HG03439 (cell line): ENCODE results near the gene PTPRCAP.
A peak's percentile ranks its signal among the peaks of the same experiment; 100 is the strongest.
"Not testable (repeated sequence)": the region's sequence is repeated elsewhere in the genome, so short reads cannot be mapped to it uniquely, and the experiment has no call there.

ENCODE experiments used
- ATAC-seq: cut with Tn5 transposase; IDR thresholded peaks from one replicate; pipeline ENCODE4 v1.9.1; 2021; ENCODE audit warnings: mild to moderate bottlenecking, moderate library complexity; ENCODE audit not compliant: unreplicated experiment

The PTPRCAP gene

DNA sequence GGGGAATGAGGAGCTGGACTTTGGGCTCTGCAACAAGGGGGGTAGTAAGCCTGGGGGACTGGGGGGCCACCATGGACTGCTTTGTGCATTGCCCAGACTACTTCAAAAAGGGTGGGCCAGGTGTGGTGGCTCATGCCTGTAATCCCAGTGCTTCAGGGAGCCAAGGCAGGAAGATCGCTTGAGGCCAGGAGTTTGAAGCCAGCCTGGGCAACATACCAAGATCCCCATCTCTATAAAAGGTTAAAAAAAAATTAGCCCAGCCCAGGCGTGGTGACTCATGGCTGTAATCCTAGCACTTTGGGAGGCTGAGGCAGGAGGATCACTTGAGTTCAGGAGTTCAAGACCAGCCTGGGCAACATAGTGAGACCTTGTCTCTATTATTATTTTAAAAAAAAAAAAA is 28.0 kb upstream of the PTPRCAP start:
- ATAC-seq, result not testable (repeated sequence)

GRCh38 chr11:67465189-67465510 is 27.7 kb upstream of the PTPRCAP start:
- no peak for ATAC-seq

DNA sequence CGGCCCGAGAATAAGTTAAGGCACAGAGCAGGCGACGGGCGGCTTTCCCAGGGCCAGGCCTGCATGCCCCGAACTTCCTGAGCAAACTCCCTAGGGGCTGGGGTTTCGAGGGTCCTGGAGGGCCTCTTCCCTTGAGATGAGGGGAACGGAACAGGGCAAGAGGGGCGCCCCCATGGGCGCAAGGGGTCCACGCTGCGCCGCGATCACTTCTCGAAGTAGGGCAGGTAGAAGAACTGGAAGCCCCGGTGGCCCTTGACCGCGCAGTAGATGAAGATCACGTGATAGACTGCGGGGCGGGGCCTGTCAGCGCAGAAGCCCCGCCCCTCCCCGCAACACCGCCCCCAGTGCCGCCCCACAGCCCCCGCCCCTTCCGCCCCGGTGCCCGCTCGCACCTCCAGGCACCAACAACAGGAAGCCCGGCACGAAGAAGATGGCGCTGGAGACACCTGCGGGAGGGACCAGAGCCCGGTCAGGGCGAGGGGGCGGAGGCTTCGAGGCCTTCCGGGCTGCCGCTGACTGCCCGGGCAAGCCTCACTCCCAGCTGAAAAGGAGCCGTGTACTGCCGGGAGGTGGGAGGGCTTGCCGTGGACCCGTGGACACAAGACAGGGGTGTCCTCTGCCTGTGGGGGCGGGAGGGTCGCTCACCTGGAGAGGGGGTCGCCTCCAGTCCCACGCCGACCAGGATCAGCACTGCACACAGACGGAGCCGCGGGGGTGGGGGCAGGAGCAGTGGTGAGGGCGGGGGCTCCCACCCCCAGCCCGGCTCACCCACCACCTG is 27.1 kb upstream of the PTPRCAP start:
- peak; percentile 54 for ATAC-seq

DNA sequence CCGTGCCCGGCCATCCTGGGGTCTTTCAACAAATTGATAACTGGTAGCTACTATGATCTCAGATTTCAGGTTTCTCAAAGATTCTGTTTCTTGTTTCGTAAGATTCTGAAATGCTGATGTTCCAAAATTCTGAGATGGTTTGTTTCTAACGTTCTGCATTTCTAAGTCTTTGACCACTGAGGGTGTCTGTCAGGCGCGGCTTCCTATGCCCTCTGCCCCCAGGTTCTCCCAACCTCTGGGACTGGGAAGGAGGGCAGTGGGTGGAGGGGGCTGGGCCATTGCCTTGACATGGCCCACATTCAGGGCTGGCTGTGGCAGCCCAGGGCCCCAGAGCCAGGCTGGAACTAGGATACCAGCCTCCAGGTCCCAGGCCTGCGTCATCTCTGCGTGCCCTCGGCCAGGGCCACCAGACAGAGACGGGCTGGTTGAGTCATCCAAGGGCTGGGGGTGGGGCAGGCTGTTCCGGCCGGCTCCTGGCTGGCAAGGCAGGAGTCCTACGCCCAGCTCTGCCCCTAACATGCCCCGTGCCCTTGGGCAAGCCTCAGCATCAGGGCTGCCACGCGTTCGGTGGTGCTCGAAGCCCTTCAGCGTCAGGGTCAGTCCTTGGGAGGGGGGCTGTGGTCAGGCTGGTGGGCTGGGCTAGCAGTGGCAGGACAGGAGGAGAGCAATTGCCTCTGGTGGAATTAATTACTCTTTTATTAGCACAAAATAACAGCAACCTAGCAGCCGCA is 26.4 kb upstream of the PTPRCAP start:
- no peak for ATAC-seq

- no peak for ATAC-seq
Observed at GRCh38 chr11:67463186-67463585, 25.7 kb upstream of the PTPRCAP start.

GRCh38 chr11:67458266-67458665 is 20.8 kb upstream of the PTPRCAP start:
- ATAC-seq, result no peak

GRCh38 chr11:67457453-67457852 is 20.0 kb upstream of the PTPRCAP start:
- ATAC-seq, result no peak

DNA sequence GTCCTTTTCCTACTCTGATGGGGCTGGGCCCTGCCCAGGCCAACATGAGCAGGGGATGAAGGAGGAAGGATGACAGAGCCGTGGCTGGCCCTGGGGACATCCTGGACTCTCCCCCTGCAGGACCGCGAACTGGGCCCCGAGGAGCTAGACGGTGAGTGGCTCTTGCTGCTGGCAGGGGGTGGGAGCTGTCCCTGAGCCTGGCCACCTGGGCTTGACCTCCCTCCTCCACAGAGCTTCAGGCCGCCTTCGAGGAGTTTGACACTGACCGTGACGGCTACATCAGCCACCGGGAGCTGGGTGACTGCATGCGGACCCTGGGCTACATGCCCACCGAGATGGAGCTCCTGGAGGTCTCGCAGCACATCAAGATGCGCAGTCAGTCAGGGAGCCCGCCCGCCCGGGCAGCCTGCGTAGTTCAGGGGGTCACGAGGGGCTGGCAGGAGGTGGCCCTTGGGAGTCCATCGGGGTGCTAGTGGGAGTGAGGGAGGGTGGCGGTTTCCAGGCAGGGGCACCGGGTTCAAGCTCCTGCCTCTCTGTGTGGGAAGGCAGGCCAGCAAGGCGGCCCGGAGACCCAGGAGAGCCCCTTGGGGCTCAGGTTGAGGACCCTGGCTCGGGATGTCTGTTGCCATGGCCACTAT is 18.7 kb upstream of the PTPRCAP start:
- ATAC-seq, result no peak

- ATAC-seq, result no peak
Observed at GRCh38 chr11:67455054-67455453, 17.6 kb upstream of the PTPRCAP start, which contains the start of gene CABP4. TSS of gene CABP4 (plus strand) at chr11:67455354. CDS start at chr11:67455424, 70 bp downstream.

DNA sequence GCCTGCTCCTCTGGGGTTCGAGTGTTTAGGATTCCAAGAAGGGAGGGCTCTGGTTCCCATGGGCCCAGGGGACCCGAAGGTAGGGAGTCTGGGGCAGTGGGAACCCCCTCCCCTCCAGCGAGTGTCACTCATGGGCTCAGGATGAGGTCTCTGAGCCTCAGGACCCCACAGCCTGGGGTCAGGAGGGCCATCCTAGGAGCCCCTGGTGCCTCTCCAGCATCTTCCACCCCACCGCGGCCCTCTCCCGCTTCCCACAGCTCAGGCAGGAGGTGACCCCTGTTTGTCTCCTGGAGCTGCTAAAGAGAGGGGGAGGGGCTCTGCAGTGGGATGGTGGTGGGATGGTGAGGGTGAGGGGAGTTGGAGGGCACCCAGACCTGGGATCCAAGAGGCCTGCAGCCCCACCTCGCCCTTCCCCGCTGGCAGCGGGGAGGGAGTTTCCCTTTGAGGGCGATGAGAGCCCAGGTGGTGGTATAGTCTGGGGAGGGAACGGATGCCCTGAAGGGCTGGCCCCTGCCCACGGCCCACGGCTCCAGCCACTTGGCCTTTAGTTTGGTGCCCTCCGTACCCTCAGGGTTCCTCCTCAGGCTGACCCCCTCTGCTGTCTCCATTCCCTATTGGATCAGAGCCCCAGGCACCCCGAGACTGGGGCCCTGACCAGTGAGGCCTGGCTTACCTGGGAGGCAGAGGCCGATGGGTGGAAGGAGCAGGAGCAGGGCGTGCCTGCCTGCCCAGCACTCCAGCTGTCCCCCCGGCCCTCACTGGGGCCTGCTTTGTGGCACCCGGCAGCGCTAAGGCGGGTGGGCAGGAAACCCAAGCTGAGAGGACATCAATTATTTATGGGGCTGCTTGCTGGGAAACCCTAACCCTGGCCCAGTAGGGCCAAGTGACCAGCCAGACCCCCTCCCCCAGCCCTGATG is 16.6 kb upstream of the PTPRCAP start:
- no peak for ATAC-seq

GRCh38 chr11:67452141-67452952 is 14.9 kb upstream of the PTPRCAP start, which contains the start of gene GPR152:
TSS of gene GPR152 (minus strand) at chr11:67452729. CDS start at chr11:67452724, 5 bp downstream.
- ATAC-seq, result no peak

- no peak for ATAC-seq
Observed at GRCh38 chr11:67451658-67451976, 14.1 kb upstream of the PTPRCAP start.

- ATAC-seq, result no peak
Observed at GRCh38 chr11:67450796-67451657, 13.5 kb upstream of the PTPRCAP start.

DNA sequence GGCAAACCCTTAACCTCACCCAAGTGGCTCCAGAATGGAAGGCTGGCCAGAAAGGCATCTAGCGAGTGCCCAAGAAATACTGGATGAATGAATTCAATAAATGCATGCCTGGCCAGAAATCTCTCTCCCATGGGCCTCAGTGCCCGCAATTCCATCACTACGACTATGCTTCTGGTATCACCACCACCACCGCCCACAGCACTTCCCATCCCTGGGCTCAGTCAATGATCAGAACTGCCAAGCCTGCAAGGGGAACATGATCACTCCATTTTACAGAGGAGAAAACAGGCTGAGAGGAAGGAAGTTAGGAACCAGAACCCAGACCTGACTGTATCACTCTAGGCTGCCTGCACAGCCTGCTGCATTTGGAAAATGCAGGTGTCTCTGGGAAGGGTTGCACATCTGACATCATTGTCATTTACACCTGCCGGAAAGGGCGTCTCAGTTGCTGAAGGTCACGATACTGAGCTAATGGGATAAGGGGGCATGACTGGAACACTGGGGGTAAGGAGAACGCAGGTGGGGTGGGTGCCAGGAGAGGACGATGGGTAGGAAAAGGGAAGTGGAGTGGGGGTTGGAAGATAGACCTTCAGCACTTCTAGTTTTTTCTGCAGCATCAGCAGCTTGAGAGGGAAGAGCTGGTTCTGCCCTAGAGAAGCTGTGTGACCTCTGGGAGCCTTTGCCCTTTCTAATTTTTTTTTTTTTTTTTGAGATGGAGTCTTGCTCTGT is 11.8 kb upstream of the PTPRCAP start:
- no peak for ATAC-seq

GRCh38 chr11:67448220-67448609 is 10.7 kb upstream of the PTPRCAP start:
- no peak for ATAC-seq

DNA sequence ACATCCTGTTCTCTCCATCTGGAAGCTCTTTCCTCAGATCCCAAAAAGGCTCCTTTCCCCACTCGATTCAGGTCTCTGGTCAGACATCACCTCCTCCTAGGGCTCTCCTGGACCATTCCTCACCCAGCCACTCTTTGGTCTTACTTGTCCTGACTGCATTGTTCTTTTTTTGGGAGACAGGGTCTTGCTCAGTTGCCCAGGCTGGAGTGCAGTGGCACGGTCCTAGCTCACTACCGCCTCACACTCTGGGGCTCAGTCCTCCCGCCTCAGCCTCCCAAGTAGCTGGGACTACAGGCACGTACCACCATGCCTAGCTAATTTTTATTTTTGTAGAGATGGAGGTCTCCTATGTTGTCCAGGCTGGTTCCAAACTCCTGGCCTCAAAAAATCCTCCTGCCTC is 8.0 kb upstream of the PTPRCAP start:
- no peak for ATAC-seq

- ATAC-seq, result no peak
Observed at GRCh38 chr11:67442504-67443404, 5.3 kb upstream of the PTPRCAP start.
